Ovary (tissue), 9 donors: ENCODE data around the gene PER1. TPM values are rescaled to one million over a fixed set of nuclear protein-coding genes. Genes with fewer than 3 reads are reported as not detected.

Experiments
- DNase-seq, 5 donors: peaks; one replicate each; pipeline ENCODE4 v3.0.0-alpha.2; 2019 to 2020
- H3K27ac ChIP-seq, 2 donors: fragments of 200-600 bp; one replicate each; pipeline versions ENCODE4 v1.5.1 to v1.8.0; 2019 to 2022
- H3K27me3 ChIP-seq: fragments of 200-600 bp; one replicate; pipeline ENCODE4 v1.8.0; 2022
- H3K36me3 ChIP-seq: fragments of 200-600 bp; sonication (generic); one replicate; pipeline ENCODE4 v1.5.1; 2019
- H3K4me1 ChIP-seq: one replicate; pipeline ENCODE4 v1.8.1; 2013; ENCODE audit warnings: mild to moderate bottlenecking, moderate library complexity; ENCODE audit not compliant: insufficient read depth
- H3K4me3 ChIP-seq: fragments of 200-600 bp; sonication (generic); one replicate; pipeline ENCODE4 v1.5.1; 2017
- H3K9me3 ChIP-seq, 2 donors: fragments of 200-600 bp in 1 of 2; sonication (generic) in 1 of 2; one replicate each; pipeline versions ENCODE4 v1.5.1 to v1.8.1; 2013 to 2019; ENCODE audit warnings: mild to moderate bottlenecking in 1 of 2, moderate library complexity in 1 of 2
- CTCF ChIP-seq, 3 donors: fragments of 450-650 bp in 2 of 3; fragments of 200-600 bp in 1 of 3; IDR thresholded peaks; one replicate each; pipeline versions ENCODE4 v1.5.1 to v1.8.0; 2016 to 2022; ENCODE audit warnings: antibody characterized with exemption in 3 of 3, mild to moderate bottlenecking in 1 of 3
- EP300 ChIP-seq: sonication (generic); formaldehyde crosslinking; IDR thresholded peaks from one replicate; pipeline ENCODE4 v1.6.1; 2017; ENCODE audit warnings: antibody characterized with exemption
- POLR2A ChIP-seq: fragments of 450-650 bp; IDR thresholded peaks from one replicate; pipeline ENCODE4 v1.6.1; 2017; ENCODE audit warnings: antibody characterized with exemption, mild to moderate bottlenecking, moderate library complexity
- WGBS, 3 donors: extraction: QIAGEN DNeasy Blood & Tissue Kit in 1 of 3; methylation state at CpG; one replicate each; pipeline versions ENCODE4 v1.1.5 to v1.1.7; 2013 to 2017; 5-methylcytosine and 5-hydroxymethylcytosine counted together
- intact Hi-C, 4 donors: fragments of 100-400 bp; cut with DNase I; formaldehyde crosslinking; loops; one replicate each; pipeline versions ENCODE4 v1.11.0 to v1.15.1; 2022 to 2023
- polyA plus RNA-seq, 2 donors: library from polyadenylated mRNA; stranded (reverse); fragments of 200-250 nt in 1 of 2; fragments of 350-450 nt in 1 of 2; fragmentation: Illumina TruSeq in 1 of 2; extraction: RNeasy Lipid Tissue Mini Kit (QIAGEN cat#74804) in 1 of 2; gene quantifications; one replicate each; pipeline ENCODE4 v1.2.3, GENCODE V29; 2013 to 2014
- total RNA-seq, 7 donors: library from RNA; depleted of rRNA in 2 of 7; stranded (reverse); fragments of >200 nt in 2 of 7; fragmentation: NEBNext Ultra II Directional in 3 of 7; extraction: Animal tissue kit (Norgen Biotek cat#: 25700) in 3 of 7; gene quantifications; one replicate each; pipeline versions ENCODE4 v1.1.0 to v1.2.4, GENCODE V29; 2016 to 2023
- donor health status: DM: no; HTN: no; CAD: no; lungs with moderate emphysema.
- donor health status: DM: no; HTN: no; CAD: no.
- donor health status: Bipolar disorder and iron deficiency.
- donor health status: DM: yes; HTN: yes; CAD: no.
- donor health status: DM: no; HTN: no; CAD: no.
- donor health status: DM: yes; HTN: yes; CAD: no.

Gene PER1
- total and polyA plus RNA-seq, 9 donors = 12.8 to 394 (median 164) TPM

- H3K4me3 ChIP-seq = peak overlapping the region; percentile 51
- H3K36me3 ChIP-seq = no peaks in the 10 kb centered on the region
- H3K27me3 ChIP-seq = no peaks in the 10 kb centered on the region
- H3K27ac ChIP-seq = peak overlapping the region; percentile 26 to 53
- DNase-seq = peak; percentile 53 to 82 (median 77)
- WGBS, 3 donors = 0 to 1% (median 1%) methylated on average over 51 to 76 of the region's 76 CpGs
- intact Hi-C loops = loop anchor here in 3 of 4 donors (2.0 to 10.0 kb wide), 6 partner anchors 41 to 103 kb away; partner anchors contain the start of genes TMEM107 (in 1 of the 3) and VAMP2 (in 1 of the 3)
- no peaks in the 10 kb centered on the region for H3K9me3 ChIP-seq
- no peak for TF ChIP-seq POLR2A
- TF ChIP-seq CTCF (IDR thresholded peaks at IDR 0.05) = peak; percentile 25 to 64 (median 35)
- H3K4me1 ChIP-seq = peaks cover 20% of the 10 kb centered on the region
Observed at GRCh38 chr17:8121681-8122421, 30.4 kb downstream of the PER1 start.

GRCh38 chr17:8121407-8121680, 30.9 kb downstream of the PER1 start:
- no peaks in the 10 kb centered on the region for H3K9me3 ChIP-seq
- no peaks in the 10 kb centered on the region for H3K36me3 ChIP-seq
- no peaks in the 10 kb centered on the region for H3K27me3 ChIP-seq
- no peak for TF ChIP-seq POLR2A
- peak overlapping the region; percentile 26 to 53 for H3K27ac ChIP-seq
- DNase-seq = peak in 2 of 5 donors; percentile 24 to 68
- 1% methylated on average over 23 to 25 of the region's 25 CpGs for WGBS, 3 donors
- intact Hi-C loops = loop anchor here in 3 of 4 donors (2.0 to 10.0 kb wide), 5 partner anchors 56 to 103 kb away; partner anchors contain the start of gene TMEM107 (in 1 of the 3)
- peak overlapping the region; percentile 51 for H3K4me3 ChIP-seq
- H3K4me1 ChIP-seq = peaks cover 20% of the 10 kb centered on the region

- DNase-seq = peak; percentile 54 to 74 (median 74)
- 0 to 1% (median 1%) methylated on average over 40 of the region's 40 CpGs for WGBS, 3 donors
- no peak for TF ChIP-seq POLR2A
- TF ChIP-seq CTCF (IDR thresholded peaks at IDR 0.05) = peak in 2 of 3 donors; percentile 28 to 54
- TF ChIP-seq EP300 = no peak
Observed at GRCh38 chr17:8120520-8121406, 31.4 kb downstream of the PER1 start.

GRCh38 chr17:8119581-8120519, 32.4 kb downstream of the PER1 start:
- Histone ChIP-seq H3K4me1 (peaks cover 14% of the 10 kb centered on the region), H3K9me3 (no peaks in the 10 kb centered on the region), H3K4me3 (peak overlapping the region; percentile 58), H3K36me3 (no peaks in the 10 kb centered on the region), H3K27me3 (no peaks in the 10 kb centered on the region), H3K27ac (peak overlapping the region; percentile 52 to 69)
- 0 to 1% (median 1%) methylated on average over 28 of the region's 28 CpGs for WGBS, 3 donors
- TF ChIP-seq CTCF (IDR thresholded peaks at IDR 0.05) = peak in 1 of 3 donors; percentile 43
- no peak for TF ChIP-seq EP300
- no peak for TF ChIP-seq POLR2A
- intact Hi-C loops = loop anchor here (2.0 to 10.0 kb wide), 9 partner anchors 57 to 175 kb away; partner anchors contain the start of genes RANGRF (in 2 of the 4), SLC25A35 (in 1 of the 4) and TMEM107 (in 1 of the 4)
- DNase-seq = peak; percentile 76 to 88 (median 84)

More at GRCh38 chr17:8120520-8121406, 31.4 kb downstream of the PER1 start:
- H3K36me3 ChIP-seq = no peaks in the 10 kb centered on the region
- no peaks in the 10 kb centered on the region for H3K9me3 ChIP-seq
- peaks cover 20% of the 10 kb centered on the region for H3K4me1 ChIP-seq
- H3K27ac ChIP-seq = peak overlapping the region; percentile 26 to 43
- H3K4me3 ChIP-seq = peak overlapping the region; percentile 51
- intact Hi-C loops = loop anchor here in 3 of 4 donors (2.0 to 10.0 kb wide), 5 partner anchors 57 to 104 kb away; partner anchors contain the start of gene TMEM107 (in 1 of the 3)
- no peaks in the 10 kb centered on the region for H3K27me3 ChIP-seq
